COLO829 (cell line): Measurements from ENCODE around the gene PSMA7.

Experiments used
- DNase-seq: peaks from one replicate; pipeline ENCODE4 v3.0.0; 2012; ENCODE audit warnings: low spot score

Gene PSMA7

DNA sequence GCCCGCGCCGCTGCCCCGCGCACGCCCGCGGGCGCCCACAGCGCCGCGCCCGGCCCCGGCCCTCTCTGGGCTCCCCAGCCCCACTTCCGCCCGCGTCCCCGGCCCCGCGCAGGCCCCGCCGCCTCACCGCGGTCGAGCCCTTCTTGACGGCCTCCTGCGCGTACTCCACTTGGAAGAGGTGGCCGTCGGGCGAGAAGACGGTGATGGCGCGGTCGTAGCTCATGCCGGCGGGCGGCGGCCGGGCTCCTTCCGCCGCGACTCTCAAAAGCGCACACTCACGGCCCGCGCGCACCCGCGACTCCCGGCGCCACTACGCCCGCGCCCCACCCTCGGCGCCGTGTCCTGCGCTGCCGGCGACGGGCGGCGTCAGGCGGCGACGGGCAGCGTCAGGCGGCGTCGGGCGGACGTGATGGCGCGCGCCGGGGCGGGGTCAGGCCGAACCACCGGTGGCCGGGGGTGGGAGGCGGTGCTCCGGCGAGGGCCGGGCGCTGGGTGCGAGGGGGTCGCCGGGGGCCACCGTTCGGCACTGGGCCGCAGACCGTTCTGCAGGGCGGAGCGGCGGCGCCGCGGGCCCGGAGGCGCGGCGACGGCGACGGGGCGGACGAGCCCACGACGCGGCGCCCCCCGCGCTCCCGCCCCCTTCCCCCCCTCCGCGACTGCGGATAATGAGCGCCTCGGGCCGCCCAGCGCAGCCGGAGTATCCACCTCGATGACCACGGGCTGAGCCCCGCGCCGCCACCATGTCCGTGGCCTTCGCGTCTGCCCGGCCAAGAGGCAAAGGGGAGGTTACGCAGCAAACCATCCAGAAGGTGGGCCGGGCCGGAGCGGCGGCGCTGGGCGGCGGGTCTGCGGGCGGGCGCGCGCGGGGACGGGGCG, at the start of gene PSMA7, which contains the start of gene SS18L1:
Gene PSMA7 (minus strand): TSS at position 314 of the 876 bp plus-strand sequence. CDS start 91 bp downstream, at position 223.
Gene SS18L1 (plus strand): TSS at position 689 of the 876 bp plus-strand sequence. CDS start 52 bp downstream, at position 741.
- peak; percentile 83 for DNase-seq

DNA sequence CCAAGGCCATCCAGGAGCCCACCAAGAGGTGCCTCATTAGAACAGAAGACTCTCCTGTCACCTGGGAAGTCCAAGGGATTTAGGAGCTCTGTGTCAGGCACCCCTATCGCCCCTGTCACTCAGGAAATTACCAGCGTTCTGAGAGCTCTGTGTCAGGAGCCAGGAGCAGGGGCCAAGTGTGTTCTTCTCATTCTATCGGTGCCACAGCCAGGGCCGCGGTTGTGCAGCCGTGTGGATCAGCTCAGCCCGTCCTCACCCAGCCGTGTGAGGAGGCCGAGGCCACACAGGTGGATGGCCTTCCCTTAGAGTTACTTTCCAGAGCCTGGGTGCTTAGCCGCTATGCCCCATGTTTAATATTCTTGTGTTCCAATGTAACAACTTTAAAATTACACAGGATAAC, 49.4 kb upstream of the PSMA7 start:
- no peak for DNase-seq

DNA sequence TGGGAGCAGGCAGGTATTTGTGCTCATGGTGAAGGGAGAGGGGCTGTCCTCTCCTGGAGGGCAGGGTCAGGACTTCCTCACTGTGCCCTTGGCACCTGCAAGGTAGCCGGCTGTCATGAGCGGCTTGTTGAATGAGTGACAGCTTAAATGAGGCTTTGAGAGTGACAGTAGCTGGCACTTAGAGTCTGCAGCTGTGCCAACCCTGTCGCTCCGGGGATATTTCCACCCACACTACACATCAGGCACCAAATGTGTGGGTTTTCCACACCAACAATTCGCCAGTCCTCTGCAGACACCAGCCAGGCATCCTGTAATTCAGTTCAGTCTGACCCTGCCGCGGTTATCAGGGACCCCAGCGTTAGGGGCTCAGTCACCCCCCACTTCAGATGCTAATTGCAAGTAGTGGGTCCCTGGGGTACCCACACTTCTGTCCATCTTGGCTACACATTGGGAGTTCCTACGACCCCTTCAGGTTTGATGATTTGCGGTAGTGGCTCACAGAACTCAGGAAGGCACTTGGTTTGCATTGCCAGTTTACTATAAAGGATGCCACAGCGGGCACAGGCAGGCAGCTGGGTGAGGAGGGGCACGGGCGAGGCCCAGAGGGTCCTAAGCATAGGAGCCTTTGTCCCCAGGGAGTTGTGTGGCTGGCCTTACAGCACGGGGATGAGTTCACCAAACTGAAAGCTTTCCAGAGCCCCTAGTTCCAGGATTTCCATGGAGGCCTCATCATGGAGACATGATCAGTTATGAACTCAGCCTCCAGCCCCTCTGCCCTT, 48.8 kb upstream of the PSMA7 start:
- no peak for DNase-seq

DNA sequence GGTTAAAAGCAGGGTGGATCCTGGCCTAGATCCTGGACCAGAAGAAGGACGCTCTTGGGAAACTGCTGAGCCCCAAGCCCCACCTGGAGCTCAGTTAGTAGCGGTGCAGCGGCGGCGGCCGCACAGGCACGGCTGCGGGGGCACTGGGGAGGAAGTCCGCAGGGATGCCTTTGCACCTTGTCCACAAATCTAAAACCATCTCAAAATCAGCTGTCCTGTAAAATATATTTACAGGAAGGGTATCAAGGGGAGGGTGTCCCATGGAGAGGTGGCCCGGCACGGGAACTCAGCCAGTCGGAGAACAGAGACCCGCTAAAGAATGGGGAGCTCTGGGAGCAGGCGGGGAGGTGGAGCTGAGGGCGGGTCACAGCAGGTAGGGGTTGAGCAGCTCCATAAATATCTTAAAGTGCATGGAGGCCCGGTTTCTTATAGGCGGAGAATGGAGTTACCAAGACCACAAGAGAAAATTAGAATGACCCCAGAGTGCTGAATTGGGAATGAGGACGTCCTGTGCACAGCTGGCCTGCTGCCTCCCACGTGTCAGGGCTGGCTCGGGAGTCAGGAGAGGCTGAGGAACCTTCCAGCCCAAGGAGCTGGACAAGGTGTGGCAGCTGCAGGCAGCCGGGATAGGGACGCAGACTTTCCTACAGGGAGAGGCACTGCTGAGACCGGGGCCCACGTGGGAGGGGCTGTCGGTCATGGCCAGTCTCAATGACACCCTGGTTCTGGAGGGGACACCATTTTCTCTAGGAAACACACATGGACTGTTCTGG, 47.6 kb upstream of the PSMA7 start:
- no peak for DNase-seq

DNA sequence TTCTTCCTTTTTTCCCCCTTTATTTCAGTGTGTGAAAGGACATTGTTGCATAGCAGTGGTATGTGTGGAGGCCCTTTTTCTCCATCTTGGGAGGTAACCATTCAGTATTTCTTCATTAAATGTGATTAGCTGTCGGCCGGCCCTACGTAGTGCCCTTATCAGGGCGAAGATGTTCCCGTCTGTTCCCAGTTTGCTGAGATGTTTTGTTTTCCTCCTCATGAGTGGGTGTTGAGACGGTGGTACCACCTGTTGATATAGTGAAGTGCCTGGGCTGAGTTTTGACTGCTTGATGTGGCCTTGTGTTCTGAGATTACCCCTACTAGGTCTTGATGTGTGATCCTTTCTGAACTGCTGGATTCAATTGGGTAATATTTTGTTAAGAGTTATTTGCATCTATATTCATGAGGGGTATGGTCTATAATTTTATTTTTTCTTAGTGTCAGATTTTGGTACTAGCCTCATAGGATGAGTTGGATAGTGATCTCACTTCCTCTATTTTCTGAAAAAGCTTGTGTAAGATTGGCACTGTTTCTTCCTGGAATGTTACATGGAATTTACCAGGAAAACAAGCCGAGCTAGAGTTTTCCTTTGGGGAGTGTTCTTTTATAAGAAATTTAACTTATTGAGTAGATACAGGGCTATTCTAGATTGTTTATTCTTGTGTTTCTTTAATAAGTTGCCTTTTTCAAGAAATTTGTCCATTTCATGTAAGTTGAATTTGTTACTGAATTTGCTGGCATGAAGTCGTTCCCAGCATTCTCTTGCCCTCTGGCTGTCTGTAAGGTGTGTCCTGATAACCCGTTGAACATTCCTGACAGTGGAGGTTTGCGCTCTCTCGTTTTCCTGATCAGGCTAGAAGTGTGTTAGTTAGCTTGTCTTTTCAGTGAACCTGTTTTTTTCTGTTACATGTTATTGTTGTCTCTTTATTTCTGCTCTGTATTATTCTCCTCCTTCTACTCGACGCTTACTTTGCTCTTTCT, 44.0 kb upstream of the PSMA7 start:
- DNase-seq = no peak

DNA sequence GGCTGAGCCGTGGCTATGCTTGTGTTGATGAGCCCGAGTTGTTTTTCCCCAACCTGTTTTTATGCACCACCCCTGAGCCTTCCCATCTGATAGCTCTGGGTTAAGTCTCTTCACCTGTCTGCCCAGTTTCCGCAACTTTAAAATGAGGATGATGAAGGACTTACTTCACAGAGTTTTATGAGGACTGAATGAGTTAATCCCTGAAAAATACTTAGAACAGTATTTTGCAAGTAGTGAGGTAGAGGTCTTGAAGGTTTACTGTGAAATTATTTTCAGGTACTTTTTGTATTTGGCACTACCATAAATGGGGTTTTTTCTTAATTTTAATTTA, 42.9 kb upstream of the PSMA7 start:
- DNase-seq = no peak

DNA sequence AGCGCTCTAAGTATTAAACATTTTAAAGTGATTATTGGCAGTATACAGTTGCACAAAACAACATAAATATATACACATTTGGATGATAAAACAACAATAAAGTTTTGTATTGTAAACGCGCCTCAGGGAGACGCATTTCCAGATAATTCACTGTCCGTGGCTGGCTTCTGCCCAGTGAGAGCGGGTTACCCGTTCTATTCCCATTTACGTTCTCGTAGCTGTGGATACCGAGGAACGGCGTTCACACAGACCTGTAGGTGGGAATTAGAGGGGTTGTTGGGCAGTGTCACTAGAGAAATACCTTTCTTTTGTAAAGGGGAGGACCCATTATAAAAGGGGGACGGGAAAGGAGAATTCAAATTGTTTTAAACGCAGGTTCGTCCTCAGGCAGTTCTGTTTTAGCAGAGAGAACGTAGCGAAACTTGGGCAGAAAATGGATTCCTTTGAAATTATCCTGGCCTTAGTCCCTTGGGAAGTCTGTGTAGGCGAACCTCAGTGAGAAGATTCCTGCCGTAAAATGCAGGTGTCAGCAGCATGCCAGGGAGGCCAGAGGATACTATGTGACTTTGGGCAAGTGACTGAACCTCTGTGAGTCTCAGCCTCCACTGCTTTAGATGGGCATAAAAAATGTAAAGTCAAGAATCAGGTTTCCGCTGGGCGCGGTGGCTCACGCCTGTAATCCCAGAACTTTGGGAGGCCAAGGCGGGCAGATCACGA, 40.4 kb upstream of the PSMA7 start:
- DNase-seq = no peak

DNA sequence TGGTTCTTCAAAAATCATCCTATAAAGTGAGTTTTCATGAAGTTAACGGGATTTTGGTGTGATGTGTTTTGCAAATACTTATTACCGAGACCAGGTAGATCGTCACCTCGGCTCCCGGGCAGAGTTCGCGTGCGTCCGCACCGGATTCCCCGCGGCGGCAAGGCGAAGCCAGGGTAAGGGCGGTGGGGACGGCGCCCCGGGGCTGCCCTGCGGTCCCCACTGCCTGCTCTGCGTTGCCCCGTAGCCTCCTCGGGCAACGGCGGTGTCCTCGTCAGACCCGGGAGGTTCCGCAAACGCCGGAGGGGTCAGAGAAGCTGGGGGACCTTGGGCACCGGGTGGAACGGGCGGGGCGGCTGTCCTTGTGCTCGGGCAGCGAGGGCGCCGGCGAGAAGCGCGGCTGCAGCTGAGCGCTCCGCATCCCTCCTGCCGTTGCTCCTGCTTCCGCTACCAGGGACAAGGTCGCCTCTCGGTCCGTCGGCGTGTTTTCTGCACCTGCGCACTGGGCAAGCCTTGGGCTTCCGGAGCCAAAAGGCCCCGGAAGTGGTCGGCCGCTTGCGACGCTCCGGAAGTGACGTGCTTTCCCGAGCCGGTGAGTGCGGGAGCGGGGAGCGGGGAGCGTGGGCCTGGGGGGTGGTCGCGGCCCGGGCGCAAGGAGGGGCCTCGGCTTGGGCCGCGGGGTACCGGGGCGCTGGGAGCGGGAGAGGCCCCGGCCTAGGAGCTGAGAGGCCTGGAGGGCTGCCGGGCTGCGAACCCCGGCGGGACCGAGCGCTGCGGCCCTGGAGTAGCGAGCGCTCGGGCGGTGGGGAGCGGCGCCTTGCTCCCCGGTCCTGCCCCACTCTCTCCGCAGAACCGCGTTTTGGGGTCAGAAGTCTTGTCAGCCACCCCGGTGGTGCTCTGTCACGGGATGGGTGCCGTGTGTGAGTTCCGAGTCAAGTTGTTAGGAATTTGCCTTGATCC, 39.6 kb upstream of the PSMA7 start, which contains the start of gene MTG2:
Gene MTG2 (plus strand): TSS at position 560 of the 957 bp plus-strand sequence. CDS start 10,393 bp downstream, outside the sequence.
- peak; percentile 100 for DNase-seq

DNA sequence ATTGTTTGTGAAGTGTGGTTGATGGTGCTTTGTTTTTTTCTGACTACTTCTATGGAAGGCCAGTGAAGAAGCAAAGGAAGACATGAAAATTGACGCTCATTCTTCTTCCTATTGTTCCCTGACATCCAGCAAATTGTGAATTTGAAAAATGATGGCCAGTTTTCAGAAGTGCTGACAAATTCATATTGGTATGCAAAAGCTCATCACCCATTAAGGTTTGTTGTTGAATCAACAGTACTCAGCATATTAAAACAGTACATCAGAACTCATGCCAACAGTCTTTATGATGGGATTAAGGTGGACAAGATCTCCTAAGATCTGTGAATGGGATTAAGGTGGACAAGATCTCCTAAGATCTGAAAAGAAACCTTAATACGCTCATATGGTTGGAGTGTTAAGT, 38.6 kb upstream of the PSMA7 start:
- DNase-seq = no peak

DNA sequence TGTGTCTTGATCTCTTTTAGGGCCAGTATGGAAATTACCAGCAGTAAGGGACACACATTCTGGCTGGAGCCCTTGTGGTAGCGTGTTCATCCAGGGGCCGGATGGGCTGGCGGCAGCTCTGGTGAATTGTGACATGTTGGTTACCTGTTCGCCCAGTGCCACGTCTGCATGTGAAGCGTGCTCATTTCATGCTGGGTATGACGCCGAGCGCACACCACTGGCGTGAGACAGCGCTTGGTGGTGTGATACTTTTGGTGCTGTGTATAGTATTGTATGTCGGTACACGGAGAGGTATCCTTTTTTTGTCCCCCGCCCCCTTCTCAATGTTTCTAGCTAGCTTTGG, 35.9 kb upstream of the PSMA7 start:
- no peak for DNase-seq

DNA sequence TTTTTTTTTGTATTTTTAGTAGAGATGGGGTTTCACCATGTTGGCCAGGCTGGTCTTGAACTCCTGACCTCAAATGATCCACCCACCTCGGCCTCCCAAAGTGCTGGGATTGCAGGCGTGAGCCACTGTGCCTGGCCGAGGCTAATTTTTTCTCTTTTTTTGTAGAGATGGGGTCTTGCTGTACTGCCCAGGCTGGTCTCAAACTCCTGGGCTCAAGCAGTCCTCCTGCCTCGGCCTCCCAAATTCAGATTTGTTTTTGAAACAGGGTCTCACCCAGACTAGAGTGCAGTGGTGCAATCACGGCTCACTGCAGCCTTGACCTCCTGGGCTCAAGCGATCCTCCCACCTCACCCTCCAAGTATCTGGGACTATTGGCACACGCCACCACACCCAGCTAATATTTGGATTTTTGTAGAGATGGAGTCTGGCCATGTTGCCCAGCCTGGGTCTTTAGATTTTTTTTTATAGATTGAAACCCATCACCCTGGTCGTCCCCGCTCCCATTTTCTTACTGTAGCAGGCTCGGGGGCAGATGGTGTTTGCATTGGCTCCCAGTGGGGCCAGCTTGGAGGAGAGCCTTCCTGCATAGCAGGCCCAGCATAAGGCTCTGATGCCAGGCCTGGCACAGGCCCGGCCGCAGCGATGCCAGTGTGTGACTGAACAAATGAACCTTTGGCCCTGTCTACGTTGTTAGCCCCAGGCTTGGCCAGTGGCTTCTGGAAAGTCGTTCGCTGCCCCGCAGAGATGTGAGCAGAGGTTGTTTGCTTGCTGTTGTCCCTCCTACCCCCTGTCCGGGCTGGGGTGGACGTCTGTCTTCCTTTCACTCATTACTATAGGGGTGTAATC, 35.3 kb upstream of the PSMA7 start:
- no peak for DNase-seq

DNA sequence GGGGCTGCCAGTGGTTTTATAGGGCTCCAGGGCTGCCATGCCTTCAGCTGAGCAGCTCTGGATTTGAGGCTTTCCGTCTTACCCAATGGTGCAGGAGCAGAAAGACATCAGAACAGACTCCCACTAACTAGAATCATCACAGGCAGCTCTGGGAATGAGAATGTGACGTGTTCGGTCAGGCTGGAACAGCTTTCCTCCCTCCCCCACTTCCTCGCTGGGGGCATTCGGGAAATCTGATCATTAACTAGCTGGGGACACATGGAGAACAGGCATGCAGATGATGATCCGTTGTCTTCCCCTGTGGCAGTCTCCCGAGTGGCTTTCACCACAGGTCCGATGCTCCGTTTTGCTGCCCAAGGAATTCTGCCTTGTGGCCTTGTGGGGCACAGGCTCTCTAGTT, 34.1 kb upstream of the PSMA7 start:
- DNase-seq = no peak

DNA sequence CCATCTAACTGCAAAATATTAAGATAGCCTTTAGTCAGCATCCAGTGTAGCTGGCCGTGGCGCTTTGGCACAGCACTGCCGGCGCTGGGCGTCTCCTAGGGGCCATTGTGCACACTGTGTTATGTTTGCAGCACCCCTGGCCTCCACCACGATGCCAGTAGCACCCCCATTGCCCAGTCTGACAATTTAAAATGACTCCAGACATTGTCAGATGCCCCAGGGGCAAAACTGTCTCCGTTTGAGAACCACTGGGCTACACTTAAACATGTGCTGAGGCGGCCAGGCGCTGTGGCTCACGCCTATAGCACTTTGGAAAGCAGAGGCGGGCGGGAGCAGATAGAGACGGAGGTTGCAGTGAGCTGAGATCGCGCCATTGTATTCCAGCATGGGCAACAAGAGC, 33.7 kb upstream of the PSMA7 start:
- no peak for DNase-seq

DNA sequence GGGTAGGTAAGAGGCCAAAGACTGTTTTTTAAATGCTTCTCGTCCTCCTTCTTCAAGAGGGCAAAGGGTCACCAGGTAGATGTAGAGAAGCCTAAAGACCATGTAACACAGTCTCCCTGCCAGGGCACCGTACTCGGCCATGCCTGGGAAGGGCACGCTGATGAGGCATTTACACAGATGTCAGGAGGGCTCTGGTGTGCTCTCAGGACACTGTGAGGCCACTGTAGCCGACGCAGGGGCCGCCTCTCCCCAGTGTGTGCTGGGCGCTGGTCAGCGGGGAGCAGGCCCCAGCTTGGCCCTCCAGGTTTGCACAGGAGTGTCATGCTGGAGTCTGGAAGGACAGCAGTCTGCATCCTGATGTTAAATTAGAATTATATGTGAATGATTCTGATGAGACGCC, 32.5 kb upstream of the PSMA7 start:
- no peak for DNase-seq

DNA sequence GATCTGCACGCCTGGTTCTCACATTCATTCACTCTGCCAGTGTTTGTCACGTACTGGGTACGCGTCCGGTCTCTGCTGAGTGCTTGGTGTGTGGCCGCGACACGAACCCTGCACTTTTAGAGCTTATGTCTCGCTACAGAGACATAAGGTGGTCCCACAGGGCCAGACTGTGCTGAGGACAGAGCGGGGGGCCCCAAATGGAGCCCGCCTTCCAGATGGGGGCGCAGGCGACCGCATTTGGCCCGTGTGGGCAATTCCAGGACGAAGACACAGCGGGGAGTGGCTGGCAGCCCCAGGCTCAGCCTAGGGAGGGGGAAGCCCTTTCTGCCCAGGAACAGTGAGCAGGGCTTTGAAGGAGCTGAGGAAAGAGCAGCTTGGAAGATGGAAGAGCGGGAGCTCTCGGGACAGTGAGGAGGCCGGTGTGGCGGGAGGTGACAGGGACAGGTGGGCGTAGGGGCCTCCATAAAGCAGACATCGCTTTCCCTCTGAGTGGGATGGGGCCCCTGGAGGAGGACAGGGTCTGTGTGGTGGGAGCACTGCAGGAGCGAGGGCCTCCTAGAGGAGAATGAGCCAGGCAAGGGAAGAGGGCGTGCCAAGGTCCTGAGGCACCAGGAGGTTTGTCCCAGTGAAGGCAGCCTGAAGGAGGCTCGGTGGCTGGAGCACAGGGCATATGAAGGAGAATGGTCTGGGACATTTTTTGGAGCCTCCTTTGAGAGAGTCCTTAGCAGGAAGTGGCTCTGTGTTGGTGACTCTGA, 31.9 kb upstream of the PSMA7 start:
- no peak for DNase-seq

DNA sequence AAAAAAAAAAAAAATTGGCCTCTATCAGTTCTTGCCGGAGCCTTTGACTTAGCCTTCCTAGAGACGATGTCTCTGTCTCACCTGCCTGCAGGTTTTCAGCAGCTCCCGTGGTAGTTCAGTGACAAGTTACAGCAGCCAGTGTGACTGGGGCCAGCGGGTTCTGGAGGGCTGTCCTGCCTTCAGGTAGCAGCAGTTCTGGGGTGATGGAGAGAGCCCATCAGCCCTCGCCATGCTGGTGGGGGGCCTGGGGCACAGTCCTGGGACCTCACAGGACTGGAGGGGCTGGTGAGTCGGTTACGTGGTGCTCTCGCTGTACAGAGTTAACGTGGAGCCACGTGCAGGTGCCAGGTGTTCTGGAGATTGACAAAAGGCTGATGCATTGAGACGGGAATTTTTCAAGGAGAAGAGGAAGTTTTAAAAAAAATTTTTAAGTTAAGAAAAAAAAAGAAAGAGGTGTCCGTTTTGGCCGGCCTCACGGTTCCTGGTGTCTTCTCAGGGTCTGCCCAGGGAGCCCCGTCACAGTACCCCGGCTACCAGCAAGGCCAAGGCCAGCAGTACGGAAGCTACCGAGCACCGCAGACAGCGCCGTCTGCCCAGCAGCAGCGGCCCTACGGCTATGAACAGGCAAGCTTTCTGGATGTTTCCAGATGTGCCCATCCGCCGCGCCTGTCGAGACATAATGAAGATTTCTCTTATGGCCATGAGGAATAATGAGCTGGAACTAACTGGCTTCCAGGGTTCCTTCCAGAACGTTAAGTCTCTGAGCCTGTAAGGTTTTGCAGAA, 31.0 kb upstream of the PSMA7 start:
- no peak for DNase-seq

DNA sequence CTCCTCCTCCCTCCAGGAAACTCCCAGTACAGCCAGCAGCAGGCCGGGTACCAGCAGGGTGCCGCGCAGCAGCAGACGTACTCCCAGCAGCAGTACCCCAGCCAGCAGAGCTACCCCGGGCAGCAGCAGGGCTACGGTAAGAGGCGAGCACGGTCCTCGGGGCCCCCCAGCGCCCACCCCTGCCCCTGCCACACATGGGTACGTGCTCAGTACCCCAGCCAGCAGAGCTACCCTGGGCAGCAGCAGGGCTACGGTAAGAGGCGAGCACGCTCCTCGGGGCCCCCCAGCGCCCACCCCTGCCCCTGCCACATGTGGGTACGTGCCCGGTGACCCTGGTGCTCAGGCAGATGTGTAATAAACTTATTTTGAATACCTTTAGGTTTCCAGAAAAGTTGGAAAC, 29.5 kb upstream of the PSMA7 start:
- no peak for DNase-seq
